Raji (cell line): ENCODE data around the gene HNRNPUL1.
A peak's percentile ranks its signal among the peaks of the same experiment; 100 is the strongest.

ENCODE experiments used
- POLR2A ChIP-seq: IDR thresholded peaks from 2 replicates; pipeline ENCODE4 v1.6.1; 2011; ENCODE audit warnings: low read depth, low read length, control low read depth; ENCODE audit not compliant: insufficient read depth

The HNRNPUL1 gene

DNA sequence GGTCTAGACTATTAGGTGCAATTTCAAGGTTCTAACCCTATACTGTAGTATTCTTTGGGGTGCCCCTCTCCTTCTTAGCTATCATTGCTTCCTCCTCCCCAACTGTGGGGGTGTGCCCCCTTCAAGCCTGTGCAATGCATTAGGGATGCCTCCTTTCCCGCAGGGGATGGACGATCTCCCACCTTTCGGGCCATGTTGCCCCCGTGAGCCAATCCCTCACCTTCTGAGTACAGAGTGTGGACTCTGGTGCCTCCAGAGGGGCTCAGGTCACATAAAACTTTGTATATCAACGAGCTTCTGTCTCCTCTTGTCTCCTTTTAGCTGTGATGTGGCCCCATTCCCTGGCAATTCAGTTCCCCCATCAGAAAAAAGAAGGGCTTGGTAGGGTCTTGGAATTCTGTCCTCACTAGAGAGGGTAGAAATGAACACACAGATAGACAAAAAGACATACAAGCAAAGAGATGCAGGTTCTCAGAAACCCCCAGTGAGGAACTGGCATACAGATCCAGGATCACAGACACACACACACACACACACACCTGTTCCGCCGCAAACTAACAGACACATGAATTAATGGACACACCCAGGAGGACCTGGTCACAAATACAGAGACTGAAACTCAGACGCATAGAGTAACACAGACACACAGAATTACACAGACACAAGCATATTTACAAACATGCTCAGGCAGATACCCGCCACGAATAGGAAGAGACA is 2.5 kb upstream of the HNRNPUL1 start:
- no peak for TF ChIP-seq POLR2A

- peak; percentile 60; the same call in 1 of the 2 replicates for TF ChIP-seq POLR2A
Observed at GRCh38 chr19:41263042-41263849, 926 bp upstream of the HNRNPUL1 start.

DNA sequence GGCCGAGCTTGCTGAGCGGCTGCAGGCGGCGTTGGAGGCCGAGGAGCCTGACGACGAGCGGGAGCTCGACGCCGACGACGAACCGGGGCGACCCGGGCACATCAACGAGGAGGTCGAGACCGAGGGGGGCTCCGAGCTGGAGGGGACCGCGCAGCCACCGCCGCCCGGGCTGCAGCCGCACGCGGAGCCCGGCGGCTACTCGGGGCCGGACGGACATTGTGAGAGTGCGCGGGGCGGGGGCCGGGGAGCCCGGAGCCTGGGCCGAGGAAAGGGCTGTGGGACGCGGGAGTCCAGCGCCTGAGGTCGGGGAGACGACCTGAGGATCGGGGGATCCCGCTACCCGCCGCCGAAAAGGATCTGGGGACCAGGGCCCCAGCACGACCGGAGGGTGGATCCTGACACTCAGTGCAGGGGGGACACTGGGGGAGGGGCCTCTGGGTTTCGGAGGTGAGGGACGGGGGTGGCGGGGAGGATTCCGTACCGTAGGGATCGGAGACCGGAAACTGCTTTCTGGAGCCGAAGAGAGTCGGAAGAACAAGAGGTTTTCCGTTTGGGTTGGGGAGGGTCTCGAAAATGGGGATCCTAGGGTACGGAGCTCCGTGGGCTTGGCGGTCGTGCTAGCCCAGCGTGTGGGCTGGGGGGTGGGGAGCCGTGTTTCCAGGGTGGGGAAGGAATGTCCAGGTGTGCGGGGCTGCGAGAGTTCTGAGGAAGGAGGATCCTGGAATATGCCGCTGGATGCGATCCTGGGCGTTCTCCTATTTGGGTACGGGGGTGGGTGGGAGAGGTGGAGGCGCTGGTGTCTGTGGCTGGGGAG is 616 bp downstream of the HNRNPUL1 start:
- TF ChIP-seq POLR2A: 0 out of 2 replicates have a peak, but pooled peaks have one; percentile 35

GRCh38 chr19:41265395-41266153 is 1.4 kb downstream of the HNRNPUL1 start:
- no peak for TF ChIP-seq POLR2A

GRCh38 chr19:41269055-41269454 is 4.9 kb downstream of the HNRNPUL1 start:
- no peak for TF ChIP-seq POLR2A

- TF ChIP-seq POLR2A: no peak
Observed at GRCh38 chr19:41269571-41269970, 5.4 kb downstream of the HNRNPUL1 start.

GRCh38 chr19:41273076-41273475 is 8.9 kb downstream of the HNRNPUL1 start:
- no peak for TF ChIP-seq POLR2A

GRCh38 chr19:41274802-41275201 is 10.6 kb downstream of the HNRNPUL1 start:
- TF ChIP-seq POLR2A: no peak

DNA sequence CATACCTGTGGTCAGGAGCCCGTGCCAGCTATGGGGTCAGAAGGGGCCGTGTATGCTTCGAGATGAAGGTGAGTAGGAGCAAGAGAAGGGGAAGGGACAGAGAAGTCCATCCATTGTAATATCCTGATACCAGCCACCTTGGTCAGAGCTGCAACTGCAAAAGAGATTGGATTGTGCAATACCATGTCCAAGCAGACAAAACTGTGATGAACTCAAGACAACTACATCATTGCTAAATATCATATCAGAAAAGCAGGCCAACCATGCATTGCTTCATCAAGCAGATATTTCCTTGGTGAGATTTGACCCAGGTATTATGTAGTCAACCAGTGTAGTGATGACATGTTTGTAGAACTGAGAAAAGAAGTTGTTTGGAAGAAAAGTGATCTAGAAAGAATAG is 12.1 kb downstream of the HNRNPUL1 start:
- TF ChIP-seq POLR2A: no peak

- no peak for TF ChIP-seq POLR2A
Observed at GRCh38 chr19:41278478-41278877, 14.3 kb downstream of the HNRNPUL1 start.

GRCh38 chr19:41288673-41289530 is 24.7 kb downstream of the HNRNPUL1 start:
- TF ChIP-seq POLR2A: no peak

- no peak for TF ChIP-seq POLR2A
Observed at GRCh38 chr19:41294393-41294792, 30.2 kb downstream of the HNRNPUL1 start.

DNA sequence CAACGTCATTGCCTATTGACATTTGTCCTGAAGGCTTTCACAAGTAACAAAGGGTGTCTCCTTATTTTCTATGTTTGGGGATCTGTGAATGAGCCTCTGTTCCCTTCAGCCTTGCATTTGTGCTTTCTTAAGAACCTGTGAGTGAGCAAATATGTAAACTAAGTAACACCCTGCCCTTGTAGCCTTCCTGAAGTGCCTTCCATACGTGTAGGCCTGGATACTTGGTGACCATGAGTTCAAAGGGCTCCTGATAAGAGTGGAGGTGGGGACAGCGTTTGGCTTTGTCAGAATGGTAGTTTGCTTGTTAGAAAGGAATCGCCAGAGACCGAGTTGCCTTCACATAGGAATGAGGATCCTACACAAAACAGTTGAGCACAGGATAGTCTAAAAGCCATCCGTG is 31.3 kb downstream of the HNRNPUL1 start:
- no peak for TF ChIP-seq POLR2A

DNA sequence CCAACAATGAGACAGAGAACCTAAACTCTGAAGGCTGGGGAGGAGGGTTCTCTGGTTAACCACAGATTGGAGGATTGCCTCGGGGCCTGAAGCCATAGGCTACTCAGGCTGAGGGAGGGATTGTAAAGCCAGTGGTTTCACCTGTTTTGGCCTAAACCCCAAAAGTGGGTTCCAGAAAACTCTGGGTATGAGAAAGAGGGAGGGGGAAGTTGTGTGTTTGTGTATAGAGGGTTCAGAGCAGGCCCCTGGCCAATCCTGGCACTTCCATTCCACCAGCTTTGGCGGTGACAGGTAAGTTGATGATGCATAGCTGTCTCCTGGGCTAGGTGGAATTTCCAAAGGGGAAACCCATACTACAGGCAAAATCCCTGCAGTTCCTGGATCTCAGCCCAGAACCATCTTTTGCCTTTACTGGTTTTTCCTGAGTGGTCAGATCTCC is 32.3 kb downstream of the HNRNPUL1 start:
- no peak for TF ChIP-seq POLR2A

GRCh38 chr19:41297628-41298347 is 33.6 kb downstream of the HNRNPUL1 start:
- TF ChIP-seq POLR2A: no peak
